OCI-LY1 (cell line): ENCODE data around the gene HPSE2.

Experiments
- H2AFZ ChIP-seq: fragments of 200-600 bp; sonication (generic), shearing (Covaris generic); 2 replicates; pipeline ENCODE4 v1.6.0; 2014; ENCODE audit warnings: antibody characterized with exemption, mild to moderate bottlenecking, low read length
- H3F3A ChIP-seq: fragments of 200-600 bp; sonication (generic), shearing (Covaris generic); 2 replicates; pipeline ENCODE4 v1.6.0; 2014; ENCODE audit warnings: mild to moderate bottlenecking, antibody characterized with exemption, low read length, moderate library complexity; ENCODE audit not compliant: insufficient read depth
- H3K27ac ChIP-seq: fragments of 200-600 bp; sonication (generic); 2 replicates; pipeline ENCODE4 v1.5.1; 2014; ENCODE audit warnings: low read length, mixed run types, mild to moderate bottlenecking, low read depth; ENCODE audit not compliant: poor library complexity, severe bottlenecking
- H3K27me3 ChIP-seq: fragments of 200-600 bp; sonication (generic); 2 replicates; pipeline ENCODE4 v1.6.0; 2014; ENCODE audit warnings: antibody characterized with exemption, mild to moderate bottlenecking, low read length, moderate library complexity; ENCODE audit not compliant: insufficient read depth
- H3K36me3 ChIP-seq: fragments of 200-600 bp; sonication (generic); 2 replicates; pipeline ENCODE4 v1.6.1; 2014; ENCODE audit warnings: mild to moderate bottlenecking, antibody characterized with exemption, low read length, moderate library complexity, mixed read lengths; ENCODE audit not compliant: insufficient read depth
- H3K4me1 ChIP-seq: fragments of 200-600 bp; sonication (generic); 2 replicates; pipeline ENCODE4 v1.5.1; 2014; ENCODE audit warnings: mild to moderate bottlenecking, low read length, moderate library complexity; ENCODE audit not compliant: insufficient read depth, severe bottlenecking
- H3K4me2 ChIP-seq: fragments of 200-600 bp; sonication (generic), shearing (Covaris generic); 2 replicates; pipeline ENCODE4 v1.6.1; 2014; ENCODE audit warnings: low read length
- H3K4me3 ChIP-seq: fragments of 200-600 bp; sonication (generic); 2 replicates; pipeline ENCODE4 v1.5.1; 2014; ENCODE audit warnings: low read length, low read depth, mild to moderate bottlenecking, mixed read lengths; ENCODE audit not compliant: poor library complexity, severe bottlenecking
- H3K79me2 ChIP-seq: fragments of 200-600 bp; shearing (Covaris generic); 2 replicates; pipeline ENCODE4 v1.6.1; 2016; ENCODE audit warnings: mixed run types, low read length, mixed read lengths; ENCODE audit not compliant: insufficient read depth
- H3K9ac ChIP-seq: fragments of 200-600 bp; sonication (generic), shearing (Covaris generic); 2 replicates; pipeline ENCODE4 v1.6.1; 2014; ENCODE audit warnings: mild to moderate bottlenecking, low read length, mixed read lengths
- H3K9me2 ChIP-seq: fragments of 200-600 bp; sonication (generic), shearing (Covaris generic); 2 replicates; pipeline ENCODE4 v1.6.1; 2014; ENCODE audit warnings: low read depth, mild to moderate bottlenecking, low read length, mixed read lengths
- H3K9me3 ChIP-seq: fragments of 200-600 bp; shearing (Covaris generic); 2 replicates; pipeline ENCODE4 v1.6.1; 2014; ENCODE audit warnings: low read length, mixed read lengths
- H4K20me1 ChIP-seq: fragments of 200-600 bp; sonication (generic), shearing (Covaris generic); 2 replicates; pipeline ENCODE4 v1.6.0; 2016; ENCODE audit warnings: mild to moderate bottlenecking, low read length; ENCODE audit not compliant: insufficient read depth
- CTCF ChIP-seq: fragments of 200-600 bp; sonication (generic), shearing (Covaris generic); IDR thresholded peaks from 2 replicates; pipeline ENCODE4 v1.5.1; 2017; ENCODE audit warnings: mild to moderate bottlenecking, antibody characterized with exemption, low read length, moderate library complexity, mixed read lengths
- EZH2 ChIP-seq: fragments of 200-600 bp; sonication (generic), shearing (Covaris generic); IDR thresholded peaks from 2 replicates; pipeline ENCODE4 v1.8.0; 2017; ENCODE audit warnings: borderline replicate concordance, mixed run types, mild to moderate bottlenecking, antibody characterized with exemption, low read length, moderate library complexity, mixed read lengths

The HPSE2 gene

GRCh38 chr10:98533241-98533640 is 702.4 kb downstream of the HPSE2 start:
- Histone ChIP-seq H3F3A (no peaks in the 10 kb centered on the region), H3K27me3 (no peaks in the 10 kb centered on the region), H3K9me2 (no peaks in the 10 kb centered on the region), H3K4me3 (no peak overlapping the region), H3K27ac (no peak overlapping the region), H2AFZ (no peak overlapping the region), H3K9me3 (no peaks in the 10 kb centered on the region), H3K4me1 (no peaks in the 10 kb centered on the region), H3K79me2 (no peaks in the 10 kb centered on the region), H3K36me3 (no peaks in the 10 kb centered on the region), H4K20me1 (no peaks in the 10 kb centered on the region), H3K4me2 (no peak overlapping the region), H3K9ac (no peak overlapping the region)
- TF ChIP-seq EZH2 (no peak), CTCF (no peak)

GRCh38 chr10:98528805-98529183 is 706.9 kb downstream of the HPSE2 start:
- H2AFZ ChIP-seq = no peak overlapping the region
- H3K4me3 ChIP-seq = no peak overlapping the region
- H3F3A ChIP-seq = no peaks in the 10 kb centered on the region
- H3K36me3 ChIP-seq = no peaks in the 10 kb centered on the region
- no peaks in the 10 kb centered on the region for H4K20me1 ChIP-seq
- no peaks in the 10 kb centered on the region for H3K4me1 ChIP-seq
- no peaks in the 10 kb centered on the region for H3K9me2 ChIP-seq
- no peaks in the 10 kb centered on the region for H3K9me3 ChIP-seq
- H3K79me2 ChIP-seq = no peaks in the 10 kb centered on the region
- no peak overlapping the region for H3K27ac ChIP-seq
- H3K27me3 ChIP-seq = no peaks in the 10 kb centered on the region
- H3K4me2 ChIP-seq = no peak overlapping the region
- no peak overlapping the region for H3K9ac ChIP-seq
- TF ChIP-seq CTCF (no peak), EZH2 (no peak)

- no peaks in the 10 kb centered on the region for H3F3A ChIP-seq
- TF ChIP-seq EZH2 (no peak), CTCF (no peak)
- H2AFZ ChIP-seq = no peak overlapping the region
Observed at GRCh38 chr10:98528166-98528804, 707.4 kb downstream of the HPSE2 start.

More at GRCh38 chr10:98528166-98528804, 707.4 kb downstream of the HPSE2 start:
- Histone ChIP-seq H3K9ac (no peak overlapping the region), H4K20me1 (no peaks in the 10 kb centered on the region), H3K4me2 (no peak overlapping the region), H3K4me3 (no peak overlapping the region), H3K79me2 (no peaks in the 10 kb centered on the region), H3K27ac (no peak overlapping the region), H3K36me3 (no peaks in the 10 kb centered on the region), H3K9me2 (no peaks in the 10 kb centered on the region), H3K27me3 (no peaks in the 10 kb centered on the region), H3K9me3 (no peaks in the 10 kb centered on the region), H3K4me1 (no peaks in the 10 kb centered on the region)
